ENCODE measurements around the gene CHPF.

GRCh38 chr2:219569041-219569440 lies 25.4 kb upstream of the CHPF start:
- TF ChIP-seq YY1 (IDR thresholded peaks at IDR 0.05; ENCODE audit: insufficient read depth, insufficient read length) (no peak), ZNF274 (IDR thresholded peaks at IDR 0.05; ENCODE audit: low read depth, low read length) (no peak)
